SK-N-SH (cell line): ENCODE results near the gene VWC2L. TPM values are rescaled to one million over a fixed set of nuclear protein-coding genes. Genes with fewer than 3 reads are reported as not detected.

Experiments used
- CTCF ChIA-PET: fragments of 300-600, 350-600 bp; formaldehyde crosslinking; extraction: SDS; loops from one replicate; lab custom pipeline; 2021; lab: Yijun Ruan, JAX
- POLR2A ChIA-PET: fragments of 350-600 bp; sonication (Branson Sonifier 250); formaldehyde crosslinking; extraction: SDS; loops from one replicate; lab custom pipeline; 2020; ENCODE audit warnings: antibody characterized with exemption, inconsistent platforms; lab: Yijun Ruan, JAX
- DNase-seq: peaks from one replicate; pipeline ENCODE4 v3.0.0; 2012
- H2AFZ ChIP-seq: fragments of 200-600 bp; sonication (generic); 2 replicates; pipeline ENCODE4 v1.8.1; 2016; ENCODE audit warnings: antibody characterized with exemption, mild to moderate bottlenecking, low read depth
- H3F3A ChIP-seq: fragments of 200-600 bp; sonication (generic); replicated peaks from 2 replicates; pipeline ENCODE3; 2016; ENCODE audit warnings: antibody characterized with exemption, mild to moderate bottlenecking; ENCODE audit not compliant: insufficient read depth
- H3K27ac ChIP-seq, 2 experiments: fragments of 200-500 bp in 1 of 2; fragments of 200-600 bp in 1 of 2; sonication (Bioruptor generic) in 1 of 2; sonication (generic), shearing (Covaris generic) in 1 of 2; 2 replicates each; pipeline versions ENCODE4 v1.5.1 to v1.6.1; 2014 to 2016; ENCODE audit warnings: low read depth in 2 of 2, inconsistent platforms in 1 of 2, low read length in 1 of 2, mild to moderate bottlenecking in 1 of 2, mixed read lengths in 1 of 2
- H3K27me3 ChIP-seq: fragments of 200-600 bp; sonication (generic), shearing (Covaris generic); 2 replicates; pipeline ENCODE4 v1.6.1; 2016; ENCODE audit warnings: mixed run types; ENCODE audit not compliant: insufficient read depth
- H3K36me3 ChIP-seq, 2 experiments: fragments of 200-500 bp in 1 of 2; fragments of 200-600 bp in 1 of 2; sonication (Bioruptor generic) in 1 of 2; sonication (generic) in 1 of 2; replicated peaks in 1 of 2; 2 replicates each; pipeline versions ENCODE3 to v1.5.1; 2014 to 2016; ENCODE audit warnings: low read length in 1 of 2, mild to moderate bottlenecking in 1 of 2; ENCODE audit not compliant: insufficient read depth in 2 of 2, control insufficient read depth in 1 of 2
- H3K4me1 ChIP-seq, 2 experiments: fragments of 200-500 bp in 1 of 2; fragments of 200-600 bp in 1 of 2; sonication (Bioruptor generic) in 1 of 2; sonication (generic), shearing (Covaris generic) in 1 of 2; 2 replicates each; pipeline versions ENCODE4 v1.5.1 to v1.6.1; 2014 to 2016; ENCODE audit warnings: low read depth in 1 of 2, low read length in 1 of 2, mixed run types in 1 of 2; ENCODE audit not compliant: insufficient read depth in 2 of 2, control insufficient read depth in 1 of 2
- H3K4me2 ChIP-seq: fragments of 200-600 bp; sonication (generic), shearing (Covaris generic); 2 replicates; pipeline ENCODE4 v1.6.1; 2017; ENCODE audit warnings: mixed run types
- H3K4me3 ChIP-seq, 2 experiments: fragments of 200-500 bp in 1 of 2; fragments of 200-600 bp in 1 of 2; sonication (Bioruptor generic) in 1 of 2; sonication (generic), shearing (Covaris generic) in 1 of 2; 2 replicates each; pipeline versions ENCODE4 v1.5.1 to v1.8.1; 2014 to 2016; ENCODE audit warnings: low read depth in 2 of 2, inconsistent platforms in 1 of 2, low read length in 1 of 2, mild to moderate bottlenecking in 1 of 2, mixed read lengths in 1 of 2, moderate library complexity in 1 of 2
- H3K79me2 ChIP-seq: fragments of 200-600 bp; sonication (generic); 2 replicates; pipeline ENCODE4 v1.8.1; 2017; ENCODE audit warnings: mild to moderate bottlenecking; ENCODE audit not compliant: insufficient read depth
- H3K9ac ChIP-seq: fragments of 200-600 bp; sonication (generic); 2 replicates; pipeline ENCODE4 v1.6.1; 2017; ENCODE audit warnings: mixed run types
- H3K9me2 ChIP-seq: fragments of 200-600 bp; sonication (generic); 2 replicates; pipeline ENCODE4 v1.6.1; 2017; ENCODE audit warnings: mixed run types
- H3K9me3 ChIP-seq: fragments of 200-600 bp; sonication (generic); 2 replicates; pipeline ENCODE4 v1.6.1; 2017; ENCODE audit warnings: mixed run types, mild to moderate bottlenecking, moderate library complexity
- H4K20me1 ChIP-seq: fragments of 200-600 bp; sonication (generic); 2 replicates; pipeline ENCODE4 v1.6.1; 2017; ENCODE audit warnings: mild to moderate bottlenecking, mixed run types; ENCODE audit not compliant: insufficient read depth
- FOXJ3 ChIP-seq: sonication (generic); formaldehyde crosslinking; IDR thresholded peaks from 2 replicates; pipeline ENCODE4 v1.5.1; 2020; ENCODE audit warnings: mild to moderate bottlenecking, missing genetic modification reagents
- GABPA ChIP-seq: IDR thresholded peaks from 2 replicates; pipeline ENCODE4 v1.4.0; 2012; ENCODE audit warnings: low read depth, mild to moderate bottlenecking
- GATA2 ChIP-seq: sonication (generic); formaldehyde crosslinking; IDR thresholded peaks from 2 replicates; pipeline ENCODE4 v1.5.0; 2020; ENCODE audit warnings: mild to moderate bottlenecking, missing genetic modification reagents
- JUND ChIP-seq: IDR thresholded peaks from 2 replicates; pipeline ENCODE4 v1.4.0; 2012
- PBX3 ChIP-seq: IDR thresholded peaks from 2 replicates; pipeline ENCODE4; 2012
- POLR2AphosphoS5 ChIP-seq: IDR thresholded peaks from 2 replicates; pipeline ENCODE4 v1.6.1; 2012; ENCODE audit warnings: low read depth, low read length
- RCOR1 ChIP-seq: fragments of 150-350 bp; IDR thresholded peaks from 2 replicates; pipeline ENCODE4 v1.6.1; 2017; ENCODE audit warnings: antibody characterized with exemption, low read length
- RXRA ChIP-seq: IDR thresholded peaks from 2 replicates; pipeline ENCODE4 v1.4.0; 2012; ENCODE audit warnings: low read depth, mild to moderate bottlenecking, borderline replicate concordance
- SIN3A ChIP-seq: IDR thresholded peaks from 2 replicates; pipeline ENCODE4 v1.6.1; 2012; ENCODE audit warnings: low read depth, mild to moderate bottlenecking, low read length, moderate library complexity, borderline replicate concordance
- TCF12 ChIP-seq: IDR thresholded peaks from 2 replicates; pipeline ENCODE4 v1.4.0; 2012
- YY1 ChIP-seq: IDR thresholded peaks from 2 replicates; pipeline ENCODE4 v1.4.0; 2012; ENCODE audit warnings: low read depth, mild to moderate bottlenecking
- WGBS: methylation state at CpG from one replicate; pipeline ENCODE4 v1.1.6; 2017; ENCODE audit warnings: low lambda C conversion rate; 5-methylcytosine and 5-hydroxymethylcytosine counted together
- polyA plus RNA-seq, 3 experiments: library from polyadenylated mRNA; depleted of rRNA; stranded (reverse); fragments of >200 nt; gene quantifications; 2 replicates each; pipeline ENCODE4 v1.2.3, GENCODE V29; 2012
- TF ChIP-seq, protein P1 (sequence below): fragments of 150-350 bp; IDR thresholded peaks from 2 replicates; pipeline ENCODE4 v1.6.1; 2016; ENCODE audit warnings: mild to moderate bottlenecking, low read depth, low read length
- TF ChIP-seq, protein P2 (sequence below): fragments of 200-600 bp; sonication (generic); IDR thresholded peaks from 2 replicates; pipeline ENCODE4 v1.6.1; 2017; ENCODE audit warnings: antibody characterized with exemption, mild to moderate bottlenecking, moderate library complexity

Gene VWC2L
- polyA plus RNA-seq, 1 of the 3 experiments (the other 2 are of a cell fraction), result not detected

GRCh38 chr2:214481204-214481603 is 70.3 kb downstream of the VWC2L start:
- Histone ChIP-seq H3K4me1 (peaks cover 0 to 3% of the 10 kb centered on the region in 2 experiments; a peak in 2 of 4 replicates), H3K27me3 (no peaks in the 10 kb centered on the region), H3K36me3 (no peaks in the 10 kb centered on the region), H3K9ac (no peak overlapping the region), H3K9me2 (no peaks in the 10 kb centered on the region), H3K4me2 (no peak overlapping the region), H3K79me2 (no peaks in the 10 kb centered on the region), H3F3A (no peaks in the 10 kb centered on the region), H3K4me3 (no peak overlapping the region)
- POLR2A ChIA-PET, result no interaction called here
- CTCF ChIA-PET, result interaction anchor here (0.6 kb wide), 1 partner anchor 9 kb away, joined by 3 read pairs; no protein-coding TSS in a partner anchor
- WGBS, result 7% methylated on average over 1 of the region's 1 CpG
- no peak for DNase-seq
- no peak for TF ChIP-seq GATA2
- no peak for TF ChIP-seq YY1
- no peak for TF ChIP-seq GABPA
- no peak for TF ChIP-seq TCF12
- no peak for TF ChIP-seq PBX3
- no peak for TF ChIP-seq RXRA
- no peak for TF ChIP-seq FOXJ3 (CRISPR knock-in tag)
- TF ChIP-seq, protein P1, sequence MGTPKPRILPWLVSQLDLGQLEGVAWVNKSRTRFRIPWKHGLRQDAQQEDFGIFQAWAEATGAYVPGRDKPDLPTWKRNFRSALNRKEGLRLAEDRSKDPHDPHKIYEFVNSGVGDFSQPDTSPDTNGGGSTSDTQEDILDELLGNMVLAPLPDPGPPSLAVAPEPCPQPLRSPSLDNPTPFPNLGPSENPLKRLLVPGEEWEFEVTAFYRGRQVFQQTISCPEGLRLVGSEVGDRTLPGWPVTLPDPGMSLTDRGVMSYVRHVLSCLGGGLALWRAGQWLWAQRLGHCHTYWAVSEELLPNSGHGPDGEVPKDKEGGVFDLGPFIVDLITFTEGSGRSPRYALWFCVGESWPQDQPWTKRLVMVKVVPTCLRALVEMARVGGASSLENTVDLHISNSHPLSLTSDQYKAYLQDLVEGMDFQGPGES, result no peak
- no peak for TF ChIP-seq POLR2AphosphoS5
- TF ChIP-seq SIN3A, result no peak
- TF ChIP-seq, protein P2, sequence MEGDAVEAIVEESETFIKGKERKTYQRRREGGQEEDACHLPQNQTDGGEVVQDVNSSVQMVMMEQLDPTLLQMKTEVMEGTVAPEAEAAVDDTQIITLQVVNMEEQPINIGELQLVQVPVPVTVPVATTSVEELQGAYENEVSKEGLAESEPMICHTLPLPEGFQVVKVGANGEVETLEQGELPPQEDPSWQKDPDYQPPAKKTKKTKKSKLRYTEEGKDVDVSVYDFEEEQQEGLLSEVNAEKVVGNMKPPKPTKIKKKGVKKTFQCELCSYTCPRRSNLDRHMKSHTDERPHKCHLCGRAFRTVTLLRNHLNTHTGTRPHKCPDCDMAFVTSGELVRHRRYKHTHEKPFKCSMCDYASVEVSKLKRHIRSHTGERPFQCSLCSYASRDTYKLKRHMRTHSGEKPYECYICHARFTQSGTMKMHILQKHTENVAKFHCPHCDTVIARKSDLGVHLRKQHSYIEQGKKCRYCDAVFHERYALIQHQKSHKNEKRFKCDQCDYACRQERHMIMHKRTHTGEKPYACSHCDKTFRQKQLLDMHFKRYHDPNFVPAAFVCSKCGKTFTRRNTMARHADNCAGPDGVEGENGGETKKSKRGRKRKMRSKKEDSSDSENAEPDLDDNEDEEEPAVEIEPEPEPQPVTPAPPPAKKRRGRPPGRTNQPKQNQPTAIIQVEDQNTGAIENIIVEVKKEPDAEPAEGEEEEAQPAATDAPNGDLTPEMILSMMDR, result no peak
- TF ChIP-seq RCOR1, result no peak
- TF ChIP-seq JUND, result no peak
- TF ChIP-seq, all 33 proteins: peak for 0
- no peaks in the 10 kb centered on the region for H3K9me3 ChIP-seq
- H3K27ac ChIP-seq, result no peak overlapping the region; a peak in 1 of 4 replicates
- H2AFZ ChIP-seq, result no peak overlapping the region
- no peaks in the 10 kb centered on the region for H4K20me1 ChIP-seq

- TF ChIP-seq GATA2, result no peak
- no peak overlapping the region for H2AFZ ChIP-seq
- no peak overlapping the region for H3K4me3 ChIP-seq
- no peaks in the 10 kb centered on the region for H3K79me2 ChIP-seq
- DNase-seq, result no peak
- H4K20me1 ChIP-seq, result no peaks in the 10 kb centered on the region
- ChIA-PET CTCF (interaction anchor here (0.6 to 1.1 kb wide), 2 partner anchors 19 to 1518 kb away, joined by 3 read pairs; no protein-coding TSS in a partner anchor), POLR2A (no interaction called here)
- no peak overlapping the region for H3K27ac ChIP-seq
- H3K36me3 ChIP-seq, result no peaks in the 10 kb centered on the region
- WGBS, result 55% methylated on average over 2 of the region's 2 CpGs
- no peaks in the 10 kb centered on the region for H3F3A ChIP-seq
- H3K27me3 ChIP-seq, result no peaks in the 10 kb centered on the region
- peaks cover 0 to 3% of the 10 kb centered on the region in 2 experiments; a peak in 2 of 4 replicates for H3K4me1 ChIP-seq
- H3K9ac ChIP-seq, result no peak overlapping the region
- H3K9me3 ChIP-seq, result no peaks in the 10 kb centered on the region
- no peaks in the 10 kb centered on the region for H3K9me2 ChIP-seq
- H3K4me2 ChIP-seq, result no peak overlapping the region
Measured at GRCh38 chr2:214482728-214483127, 71.9 kb downstream of the VWC2L start.
